MM.1S (cell line): ENCODE measurements around the gene CCDC88C.

ENCODE experiments used
- CTCF ChIP-seq: fragments of 300-600 bp; sonication (generic); IDR thresholded peaks from 2 replicates; pipeline ENCODE4 v1.5.1; 2016; ENCODE audit warnings: antibody characterized with exemption, low read length, mixed read lengths
- EZH2 ChIP-seq: fragments of 300-600 bp; sonication (generic); optimal IDR thresholded peaks from 2 replicates; pipeline ENCODE3; 2017; ENCODE audit warnings: low read depth, mild to moderate bottlenecking, antibody characterized with exemption, low read length, mixed read lengths
- EZH2phosphoT487 ChIP-seq: fragments of 300-600 bp; sonication (generic); IDR thresholded peaks from 2 replicates; pipeline ENCODE4 v1.6.1; 2018; ENCODE audit warnings: antibody characterized with exemption, low read length

GRCh38 chr14:91258011-91258618 is 159.5 kb downstream of the CCDC88C start:
- TF ChIP-seq CTCF (no peak), EZH2phosphoT487 (no peak), EZH2 (no peak)
